HepG2 (cell line): Measurements from ENCODE around the gene MVK. TPM values are rescaled to one million over a fixed set of nuclear protein-coding genes. Genes with fewer than 3 reads are reported as not detected.

Experiments used
- ATAC-seq: fragments of 200-7000 bp; cut with Tn5 transposase; 3 replicates; pipeline ENCODE4 v1.9.1; 2020; ENCODE audit warnings: mild to moderate bottlenecking, moderate library complexity
- BruUV-seq: library from RNA; stranded (reverse); fragments of 400-500 nt; replicated peaks from 2 replicates; lab custom pipeline; 2021; lab: Mats Ljungman, UMichigan
- CTCF ChIA-PET: fragments of 300-600 bp; formaldehyde crosslinking; extraction: SDS; loops from one replicate; lab custom pipeline; 2021; ENCODE audit warnings: low total read pairs, inconsistent platforms, low intra/inter-chr PET ratio; lab: Yijun Ruan, JAX
- POLR2A ChIA-PET: fragments of 350-600 bp; sonication (Branson Sonifier 250); formaldehyde crosslinking; loops from one replicate; lab custom pipeline; 2020; ENCODE audit warnings: antibody characterized with exemption, inconsistent platforms; lab: Yijun Ruan, JAX
- DNase-seq: peaks from one replicate; pipeline ENCODE4 v3.0.0-alpha.2; 2015; ENCODE audit warnings: low spot score
- FAIRE-seq: peaks from 3 replicates; lab custom pipeline; 2011; peaks lifted over from hg19 to GRCh38; lab: Jason Lieb, UNC
- H2AFZ ChIP-seq: one replicate; pipeline ENCODE4 v1.6.1; 2011; ENCODE audit warnings: low read length, inconsistent platforms
- H3K27ac ChIP-seq: fragments of 300-600 bp; 3 replicates; pipeline ENCODE4 v1.8.0; 2011; ENCODE audit warnings: mixed run types, mild to moderate bottlenecking, mixed read lengths, low read length, inconsistent platforms; ENCODE audit not compliant: insufficient read depth; ENCODE audit errors: extremely low read length
- H3K27me3 ChIP-seq, 2 experiments: fragments of 200-600 bp in 1 of 2; 2 replicates in 1 of 2; 3 replicates in 1 of 2; pipeline versions ENCODE4 v1.6.0 to v1.8.0; 2011; ENCODE audit warnings: low read length in 2 of 2, mild to moderate bottlenecking in 2 of 2, moderate library complexity in 2 of 2, inconsistent platforms in 1 of 2; ENCODE audit not compliant: insufficient read depth in 2 of 2, control insufficient read depth in 1 of 2
- H3K36me3 ChIP-seq, 2 experiments: fragments of 200-600 bp in 1 of 2; replicated peaks in 1 of 2; 2 replicates in 1 of 2; 3 replicates in 1 of 2; pipeline versions ENCODE4 v1.5.1 to v1.8.0; 2011; ENCODE audit warnings: low read length in 2 of 2, inconsistent platforms in 1 of 2; ENCODE audit not compliant: insufficient read depth in 2 of 2, control insufficient read depth in 1 of 2
- H3K4me1 ChIP-seq: 2 replicates; pipeline ENCODE4 v1.5.1; 2012; ENCODE audit warnings: low read length, inconsistent platforms; ENCODE audit not compliant: insufficient read depth
- H3K4me2 ChIP-seq: 2 replicates; pipeline ENCODE4 v1.6.0; 2011; ENCODE audit warnings: low read depth, low read length, inconsistent platforms
- H3K4me3 ChIP-seq, 3 experiments: fragments of 200-600 bp in 1 of 3; sonication (generic), shearing (Covaris generic) in 1 of 3; replicated peaks in 1 of 3; 2 replicates each; pipeline ENCODE4 v1.5.1; 2011 to 2016; ENCODE audit warnings: low read length in 3 of 3, inconsistent platforms in 2 of 3, low read depth in 2 of 3, mild to moderate bottlenecking in 2 of 3, control low read depth in 1 of 3, mixed read lengths in 1 of 3; ENCODE audit not compliant: insufficient read depth in 1 of 3
- H3K79me2 ChIP-seq: one replicate; pipeline ENCODE4 v1.6.1; 2011; ENCODE audit warnings: low read length, inconsistent platforms; ENCODE audit not compliant: insufficient read depth
- H3K9ac ChIP-seq: 2 replicates; pipeline ENCODE4 v1.6.0; 2011; ENCODE audit warnings: mild to moderate bottlenecking, low read depth, low read length, inconsistent platforms; ENCODE audit not compliant: insufficient read depth
- H3K9me3 ChIP-seq: 2 replicates; pipeline ENCODE4 v1.5.1; 2012; ENCODE audit warnings: mild to moderate bottlenecking, low read length
- H4K20me1 ChIP-seq: 2 replicates; pipeline ENCODE4 v1.6.0; 2011; ENCODE audit warnings: inconsistent platforms, mild to moderate bottlenecking, low read length, moderate library complexity; ENCODE audit not compliant: insufficient read depth
- GTF2F1 ChIP-seq: fragments of 150-350 bp; IDR thresholded peaks from 2 replicates; pipeline ENCODE4 v1.6.1; 2014; ENCODE audit warnings: low read length
- RCOR2 ChIP-seq: IDR thresholded peaks from 2 replicates; pipeline ENCODE4 v1.6.1; 2016; ENCODE audit warnings: missing biosample characterization, missing genetic modification reagents
- ZNF263 ChIP-seq: sonication (generic); formaldehyde crosslinking; IDR thresholded peaks from 2 replicates; pipeline ENCODE4 v1.4.0; 2020; ENCODE audit warnings: missing genetic modification reagents
- ZNF788 ChIP-seq: sonication (generic); formaldehyde crosslinking; IDR thresholded peaks from 2 replicates; pipeline ENCODE4 v1.5.0; 2020; ENCODE audit warnings: mild to moderate bottlenecking, missing genetic modification reagents, borderline replicate concordance
- WGBS: methylation state at CpG from one replicate; pipeline ENCODE4 v1.1.6; 2017; ENCODE audit warnings: low lambda C conversion rate; 5-methylcytosine and 5-hydroxymethylcytosine counted together
- in situ Hi-C: cut with HindIII; loops from 2 replicates; pipeline ENCODE4 v1.10.0; 2017; ENCODE audit warnings: low pct_unique_long_range_greater_than_20kb; ENCODE audit not compliant: extremely low pct_ligation_motif_present
- intact Hi-C: fragments of 100-400 bp; cut with micrococcal nuclease; formaldehyde crosslinking; loops from one replicate; pipeline ENCODE4 v1.10.0; 2022; ENCODE audit not compliant: unreplicated experiment
- polyA plus RNA-seq, 8 experiments: library from polyadenylated mRNA; depleted of rRNA in 3 of 8; stranded (reverse) in 7 of 8; unstranded in 1 of 8; fragments of >200 nt; fragmentation: Illumina TruSeq in 4 of 8; extraction: Trizol in 4 of 8; gene quantifications; 2 replicates each; pipeline versions ENCODE4 v1.2.1 to v1.2.3, GENCODE V29; 2011 to 2016; ENCODE audit warnings: low read depth in 4 of 8, missing spikeins in 1 of 8, mixed read lengths in 1 of 8; ENCODE audit not compliant: insufficient read depth in 1 of 8
- total RNA-seq, 5 experiments: library from RNA; depleted of rRNA; stranded (reverse); fragments of >200 nt; fragmentation: Illumina TruSeq; extraction: Trizol; gene quantifications; 2 replicates each; pipeline ENCODE4 v1.2.3, GENCODE V29; 2016; ENCODE audit warnings: low read depth in 1 of 5
- TF ChIP-seq, protein P1 (sequence below), 2 experiments: sonication (generic) in 1 of 2; formaldehyde crosslinking in 1 of 2; IDR thresholded peaks; 2 replicates each; pipeline versions ENCODE4 v1.6.1 to v1.9.0; 2014 to 2022; ENCODE audit warnings: antibody characterized with exemption in 1 of 2, borderline replicate concordance in 1 of 2, inconsistent platforms in 1 of 2, low read depth in 1 of 2, missing genetic modification reagents in 1 of 2
- TF ChIP-seq, protein P2 (sequence below): fragments of 450-650 bp; IDR thresholded peaks from 2 replicates; pipeline ENCODE4 v1.6.1; 2017

Gene MVK
- total and polyA plus RNA-seq, 2 of the 13 experiments (the other 11 are each of a cell fraction or from before 2014, with no cell fraction given), result 11.6 to 66.9 TPM

DNA sequence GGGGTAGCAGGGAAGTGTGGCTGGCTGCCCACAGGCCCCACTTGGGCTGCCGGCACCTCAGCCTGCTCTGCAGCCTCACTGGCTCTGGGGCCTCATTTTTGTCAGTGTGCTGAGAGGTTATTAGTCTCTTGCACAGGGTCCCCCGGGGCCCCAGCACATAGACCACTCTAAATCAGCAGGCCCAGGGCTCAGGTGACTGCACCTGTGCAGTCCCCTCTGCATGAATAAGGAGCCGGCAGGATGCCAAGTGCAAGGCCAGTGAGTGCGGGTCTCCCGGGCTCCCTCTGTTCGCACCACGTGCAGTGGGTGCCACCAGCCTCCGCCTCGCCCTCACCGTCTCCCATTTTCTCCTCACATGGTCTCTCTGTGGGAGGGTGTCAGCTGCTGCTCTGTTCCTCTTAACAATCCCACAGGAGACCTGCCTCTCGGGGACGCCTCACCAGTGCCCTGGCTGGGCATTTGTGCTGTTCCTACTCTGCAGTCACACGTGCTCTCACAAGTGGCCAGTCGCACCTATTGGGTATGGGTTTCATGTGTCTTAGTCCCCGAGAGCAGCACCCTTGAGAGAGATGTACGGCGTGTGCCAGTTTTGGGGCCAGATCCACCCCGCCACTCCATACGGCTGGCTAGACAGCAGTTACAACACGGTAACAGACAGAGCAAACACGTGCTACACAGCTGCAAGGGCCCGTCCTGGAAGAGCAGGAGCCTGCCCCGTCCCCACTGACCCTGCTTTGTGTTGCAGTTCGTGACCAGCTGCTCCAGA lies 40.7 kb upstream of the MVK start (continued):
- TF ChIP-seq, protein P1, sequence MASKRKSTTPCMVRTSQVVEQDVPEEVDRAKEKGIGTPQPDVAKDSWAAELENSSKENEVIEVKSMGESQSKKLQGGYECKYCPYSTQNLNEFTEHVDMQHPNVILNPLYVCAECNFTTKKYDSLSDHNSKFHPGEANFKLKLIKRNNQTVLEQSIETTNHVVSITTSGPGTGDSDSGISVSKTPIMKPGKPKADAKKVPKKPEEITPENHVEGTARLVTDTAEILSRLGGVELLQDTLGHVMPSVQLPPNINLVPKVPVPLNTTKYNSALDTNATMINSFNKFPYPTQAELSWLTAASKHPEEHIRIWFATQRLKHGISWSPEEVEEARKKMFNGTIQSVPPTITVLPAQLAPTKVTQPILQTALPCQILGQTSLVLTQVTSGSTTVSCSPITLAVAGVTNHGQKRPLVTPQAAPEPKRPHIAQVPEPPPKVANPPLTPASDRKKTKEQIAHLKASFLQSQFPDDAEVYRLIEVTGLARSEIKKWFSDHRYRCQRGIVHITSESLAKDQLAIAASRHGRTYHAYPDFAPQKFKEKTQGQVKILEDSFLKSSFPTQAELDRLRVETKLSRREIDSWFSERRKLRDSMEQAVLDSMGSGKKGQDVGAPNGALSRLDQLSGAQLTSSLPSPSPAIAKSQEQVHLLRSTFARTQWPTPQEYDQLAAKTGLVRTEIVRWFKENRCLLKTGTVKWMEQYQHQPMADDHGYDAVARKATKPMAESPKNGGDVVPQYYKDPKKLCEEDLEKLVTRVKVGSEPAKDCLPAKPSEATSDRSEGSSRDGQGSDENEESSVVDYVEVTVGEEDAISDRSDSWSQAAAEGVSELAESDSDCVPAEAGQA (IDR thresholded peaks at IDR 0.05; ENCODE audit: low read depth), result no peak
- TF ChIP-seq, protein P1 (CRISPR knock-in tag; IDR thresholded peaks at IDR 0.05; ENCODE audit: borderline replicate concordance), result no peak
- TF ChIP-seq, all 625 proteins: peak for 0

DNA sequence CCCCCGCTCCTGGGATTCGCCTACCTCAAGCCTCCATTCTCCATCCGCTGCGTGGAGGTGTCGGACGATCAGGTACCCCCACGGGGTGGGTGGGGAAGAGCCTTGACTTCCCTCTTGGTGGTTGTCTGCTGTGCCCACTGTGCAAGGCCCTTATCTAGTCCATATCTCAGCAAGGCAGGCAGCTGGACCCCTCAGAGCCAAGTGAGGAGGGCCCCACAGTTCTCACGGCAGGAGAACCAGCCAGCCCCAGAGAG lies 40.2 kb upstream of the MVK start:
- POLR2A ChIA-PET, result no interaction called here

More for the DNA sequence above, 40.2 kb upstream of the MVK start:
- intact Hi-C loops (no loop called here), in situ Hi-C loops (no loop called here)
- Histone ChIP-seq H3K9ac (no peak overlapping the region), H3K4me3 (no peak overlapping the region), H2AFZ (no peak overlapping the region), H3K27ac (no peak overlapping the region), H3K36me3 (peaks cover 7 to 11% of the 10 kb centered on the region in 2 experiments; a peak in 3 of 5 replicates), H3K27me3 (no peaks in the 10 kb centered on the region), H3K4me2 (no peak overlapping the region), H3K4me1 (no peaks in the 10 kb centered on the region), H3K79me2 (no peaks in the 10 kb centered on the region), H3K9me3 (no peaks in the 10 kb centered on the region), H4K20me1 (no peaks in the 10 kb centered on the region)
- DNase-seq, result no peak
- WGBS, result no CpG with 5 or more reads among the region's 8 CpGs
- CTCF ChIA-PET, result no interaction called here
- no peak for ATAC-seq
- TF ChIP-seq ZNF263 (CRISPR knock-in tag) (no peak), ZNF788 (no peak), RCOR2 (CRISPR knock-in tag) (no peak), GTF2F1 (no peak)
- TF ChIP-seq, protein P2, sequence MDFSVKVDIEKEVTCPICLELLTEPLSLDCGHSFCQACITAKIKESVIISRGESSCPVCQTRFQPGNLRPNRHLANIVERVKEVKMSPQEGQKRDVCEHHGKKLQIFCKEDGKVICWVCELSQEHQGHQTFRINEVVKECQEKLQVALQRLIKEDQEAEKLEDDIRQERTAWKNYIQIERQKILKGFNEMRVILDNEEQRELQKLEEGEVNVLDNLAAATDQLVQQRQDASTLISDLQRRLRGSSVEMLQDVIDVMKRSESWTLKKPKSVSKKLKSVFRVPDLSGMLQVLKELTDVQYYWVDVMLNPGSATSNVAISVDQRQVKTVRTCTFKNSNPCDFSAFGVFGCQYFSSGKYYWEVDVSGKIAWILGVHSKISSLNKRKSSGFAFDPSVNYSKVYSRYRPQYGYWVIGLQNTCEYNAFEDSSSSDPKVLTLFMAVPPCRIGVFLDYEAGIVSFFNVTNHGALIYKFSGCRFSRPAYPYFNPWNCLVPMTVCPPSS, result no peak
- no TSS peak for BruUV-seq
- no peak for FAIRE-seq
